Measurements from ENCODE around the gene ASB13. TPM values are rescaled to one million over a fixed set of nuclear protein-coding genes. Genes with fewer than 3 reads are reported as not detected.

ASB13 gene
- total and polyA plus RNA-seq, 2 experiments from 2014 or later, result 16.9 to 18.1 TPM

- Histone ChIP-seq H3K36me3 (replicated peaks; ENCODE audit: insufficient read depth, low read depth) (no peaks in the 10 kb centered on the region), H3K79me2 (no peaks in the 10 kb centered on the region), H3K4me1 (ENCODE audit: insufficient read depth) (peaks cover 65% of the 10 kb centered on the region), H3K27ac (peak overlapping the region; percentile 21), H2AFZ (no peak overlapping the region), H4K20me1 (ENCODE audit: insufficient read depth, poor library complexity, severe bottlenecking) (no peaks in the 10 kb centered on the region), H3K4me2 (no peak overlapping the region), H3K4me3 (no peak overlapping the region), H3K9me3 (ENCODE audit: low read depth) (no peaks in the 10 kb centered on the region), H3K9me2 (replicated peaks; ENCODE audit: insufficient read depth) (no peaks in the 10 kb centered on the region), H3K27me3 (no peaks in the 10 kb centered on the region)
- TF ChIP-seq CTCF (IDR thresholded peaks at IDR 0.05; ENCODE audit: poor library complexity) (peak; percentile 19), EZH2phosphoT487 (IDR thresholded peaks at IDR 0.05; ENCODE audit: low read depth, severe bottlenecking, unreplicated experiment) (no peak)
- 63% methylated on average over 16 of the region's 16 CpGs for WGBS (ENCODE audit: low lambda C conversion rate, missing lambda C conversion rate)
- DNase-seq (ENCODE audit: low spot score), result no peak
Observed at GRCh38 chr10:5589661-5590511, 76.5 kb downstream of the ASB13 start.

- 81% methylated on average over 14 of the region's 14 CpGs for WGBS (ENCODE audit: low lambda C conversion rate, missing lambda C conversion rate)
- Histone ChIP-seq H2AFZ (no peak overlapping the region), H3K4me2 (no peak overlapping the region), H3K79me2 (no peaks in the 10 kb centered on the region), H3K4me1 (ENCODE audit: insufficient read depth) (peaks cover 60% of the 10 kb centered on the region), H3K27ac (peak overlapping the region; percentile 21), H3K4me3 (no peak overlapping the region), H3K27me3 (no peaks in the 10 kb centered on the region), H3K9me3 (ENCODE audit: low read depth) (no peaks in the 10 kb centered on the region), H4K20me1 (ENCODE audit: insufficient read depth, poor library complexity, severe bottlenecking) (no peaks in the 10 kb centered on the region), H3K36me3 (replicated peaks; ENCODE audit: insufficient read depth, low read depth) (no peaks in the 10 kb centered on the region), H3K9me2 (replicated peaks; ENCODE audit: insufficient read depth) (no peaks in the 10 kb centered on the region)
- TF ChIP-seq EZH2 (IDR thresholded peaks at IDR 0.05; ENCODE audit: borderline replicate concordance), result no peak
- TF ChIP-seq EZH2phosphoT487 (IDR thresholded peaks at IDR 0.05; ENCODE audit: low read depth, severe bottlenecking, unreplicated experiment), result no peak
- TF ChIP-seq CTCF (IDR thresholded peaks at IDR 0.05; ENCODE audit: poor library complexity), result no peak
- DNase-seq (ENCODE audit: low spot score), result no peak
Observed at GRCh38 chr10:5589011-5589660, 77.3 kb downstream of the ASB13 start.

Small RNA genes lying within 50 kb of the gene (small RNA-seq; reads per million reads assigned to genes)
- gene AL365356.2, result not detected
- not detected for gene RN7SL445P

Other genes with a start within 250 kb of the ASB13 start
- gene CALML5, start 167.0 kb downstream of the ASB13 start, total RNA-seq, result not detected in 2 replicates
- gene CALML5, start 167.0 kb downstream of the ASB13 start, polyA plus RNA-seq, result not detected in 2 replicates
- not detected in 2 replicates for gene CALML3, start 141.6 kb downstream of the ASB13 start, total RNA-seq
- gene CALML3, start 141.6 kb downstream of the ASB13 start, polyA plus RNA-seq, result not detected in 2 replicates
- 38.4 and 53.1 TPM in 2 replicates for gene TASOR2, start 18.2 kb upstream of the ASB13 start, total RNA-seq
- 13.5 and 16.1 TPM in 2 replicates for gene TASOR2, start 18.2 kb upstream of the ASB13 start, polyA plus RNA-seq
- gene GDI2, start 146.8 kb upstream of the ASB13 start, total RNA-seq, result 361 and 362 TPM in 2 replicates
- 132 and 149 TPM in 2 replicates for gene GDI2, start 146.8 kb upstream of the ASB13 start, polyA plus RNA-seq
- gene ANKRD16, start 223.3 kb upstream of the ASB13 start, total RNA-seq, result 4.6 and 6.8 TPM in 2 replicates
- 11.5 and 15.7 TPM in 2 replicates for gene ANKRD16, start 223.3 kb upstream of the ASB13 start, polyA plus RNA-seq
- gene FBH1, start 223.6 kb upstream of the ASB13 start, total RNA-seq, result 66.1 and 66.4 TPM in 2 replicates
- 72.9 and 80.3 TPM in 2 replicates for gene FBH1, start 223.6 kb upstream of the ASB13 start, polyA plus RNA-seq